Cerebellar nuclear complex (tissue), 1 donor: ENCODE measurements around the gene SPACA7.

Experiments
- DNase-seq, 2 experiments: peaks; one replicate each; lab custom pipeline; 2025; lab: John Stamatoyannopoulos, UW

SPACA7 gene

DNA sequence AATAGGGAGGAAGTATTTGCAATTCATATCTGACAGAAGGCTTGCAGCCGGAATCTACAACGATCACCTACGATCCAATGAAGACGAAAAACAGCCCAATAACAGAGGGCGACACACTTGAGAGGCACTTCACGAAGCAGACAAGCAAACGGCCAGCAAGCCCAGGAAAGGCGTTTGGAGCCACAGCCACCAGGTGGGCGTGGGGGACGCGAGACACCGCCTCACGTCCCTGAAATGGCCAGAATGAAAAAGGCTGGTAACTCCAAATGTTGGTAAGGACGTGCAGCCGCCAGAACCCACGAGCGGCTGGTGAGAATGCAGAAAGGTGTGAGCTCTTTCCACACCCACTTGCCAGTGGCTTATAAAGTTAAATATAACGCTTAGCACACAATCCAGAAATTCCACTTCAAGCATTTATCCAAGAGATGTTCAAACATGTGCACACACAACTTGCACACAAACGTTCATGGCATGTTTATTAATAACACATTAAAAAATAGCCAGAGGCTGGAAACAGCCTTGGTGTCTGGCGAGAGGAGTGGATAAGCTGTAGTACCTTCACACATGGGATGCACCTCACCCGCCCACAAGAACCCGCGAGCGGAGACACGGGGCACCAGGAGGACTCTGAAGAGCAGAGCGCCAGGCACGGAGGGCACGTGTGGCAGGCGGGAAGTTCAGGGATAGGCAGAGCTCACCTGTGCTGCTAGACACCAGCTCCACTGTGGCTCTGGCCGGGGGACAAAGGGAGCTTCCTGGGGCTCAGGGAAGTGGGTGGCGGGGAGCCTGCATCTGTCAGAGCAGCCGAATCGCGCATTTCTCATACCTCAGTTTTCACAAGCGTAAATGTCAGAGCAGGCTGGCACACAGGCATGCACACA is 89.3 kb downstream of the SPACA7 start:
- no peak for DNase-seq

GRCh38 chr13:112466132-112467058 is 90.2 kb downstream of the SPACA7 start:
- DNase-seq = no peak

DNA sequence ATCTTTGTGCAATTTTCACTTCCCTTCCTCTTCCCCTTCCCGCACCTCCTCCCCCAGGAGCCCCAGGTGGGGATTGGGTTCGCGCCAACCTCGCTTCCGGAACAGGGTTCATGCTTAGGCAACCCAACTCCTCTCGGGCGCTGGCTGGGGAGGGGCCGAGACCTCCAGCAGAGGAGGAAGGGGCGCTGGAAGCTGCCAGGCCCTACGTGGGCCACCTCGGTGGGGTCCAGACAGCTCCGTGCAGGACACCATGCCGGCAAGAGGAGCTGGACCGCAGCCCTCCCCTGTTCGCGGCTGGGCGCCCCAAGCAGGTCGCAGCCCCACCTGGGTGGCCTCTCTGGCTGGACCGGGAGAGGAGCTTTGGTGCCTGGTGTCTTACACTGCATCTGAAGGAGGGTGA is 91.1 kb downstream of the SPACA7 start:
- no peak for DNase-seq

- DNase-seq = no peak
These were observed 91.9 kb downstream of the SPACA7 start for GRCh38 chr13:112468069-112468468.

DNA sequence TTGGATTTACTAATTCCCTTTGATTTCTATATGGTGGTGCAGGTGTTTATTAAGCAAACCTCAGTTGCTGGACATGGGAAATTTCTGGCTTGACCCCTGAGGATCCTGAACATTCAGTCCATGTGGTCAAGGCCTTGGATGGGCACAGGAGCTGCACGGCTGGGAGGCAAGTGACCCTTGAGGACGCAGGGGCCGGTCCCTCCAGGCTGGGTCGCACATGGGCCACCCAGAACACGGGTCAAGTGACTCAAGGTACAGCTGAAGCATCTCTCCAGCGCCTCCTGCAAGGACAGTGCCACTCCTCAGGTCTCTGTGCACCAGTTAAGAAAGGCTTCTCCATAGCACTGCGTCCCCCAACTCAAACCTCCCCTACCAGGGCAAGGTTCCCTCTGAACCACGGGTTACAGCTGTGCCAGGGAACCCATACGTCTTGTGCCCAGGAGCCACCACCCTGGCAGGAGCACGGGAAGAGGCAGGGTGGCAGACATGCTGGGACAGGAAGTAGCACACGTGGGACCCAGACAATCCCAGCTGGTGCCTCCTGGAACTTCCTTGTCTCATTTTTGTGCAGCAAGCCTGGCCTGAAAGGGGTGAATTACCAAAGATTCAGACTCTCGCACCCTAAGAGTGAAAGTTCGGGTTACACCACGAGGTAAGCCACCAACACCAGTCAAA is 93.1 kb downstream of the SPACA7 start:
- DNase-seq = no peak

- no peak for DNase-seq
These were observed 97.7 kb downstream of the SPACA7 start for GRCh38 chr13:112473818-112474217.

GRCh38 chr13:112474869-112475268 is 98.7 kb downstream of the SPACA7 start:
- no peak for DNase-seq

DNA sequence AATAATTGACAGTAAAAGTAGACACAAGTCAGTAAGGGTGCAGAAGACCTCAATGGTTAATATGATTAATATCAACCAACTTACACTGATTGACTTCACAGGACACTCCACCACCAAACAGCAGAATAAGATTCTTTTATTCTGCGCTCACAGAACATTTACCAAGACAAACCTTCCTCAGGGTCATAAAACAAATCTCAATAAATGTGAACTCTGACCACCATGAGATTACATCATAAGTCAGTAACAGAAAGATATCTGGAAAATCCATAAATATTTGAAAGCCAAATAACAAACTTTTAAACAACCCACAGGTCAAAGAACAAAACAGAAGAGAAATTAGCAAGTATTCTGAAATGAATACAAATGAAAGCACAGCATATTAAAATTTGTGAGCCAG is 99.7 kb downstream of the SPACA7 start:
- no peak for DNase-seq

GRCh38 chr13:112477070-112477619 is 101.0 kb downstream of the SPACA7 start:
- DNase-seq = no peak

GRCh38 chr13:112479389-112479788 is 103.2 kb downstream of the SPACA7 start:
- DNase-seq = no peak

DNA sequence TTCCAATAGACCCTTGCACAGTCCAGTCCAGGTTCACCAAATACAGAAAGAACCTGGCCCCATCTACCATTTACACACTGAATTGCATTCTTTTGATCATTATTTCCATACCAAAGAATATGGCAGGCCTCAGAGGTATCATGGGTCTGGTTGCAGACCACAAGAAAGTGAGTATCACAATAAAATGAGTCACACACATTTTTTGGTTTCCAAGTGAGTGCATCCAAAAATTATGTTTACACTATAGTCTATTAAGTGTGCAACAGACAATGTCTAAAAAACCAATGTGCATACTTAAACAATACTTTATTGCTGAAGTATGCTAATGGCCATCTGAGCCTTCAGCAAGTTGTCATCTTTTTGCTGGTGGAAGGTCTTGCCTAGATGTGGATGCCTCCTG is 105.3 kb downstream of the SPACA7 start:
- DNase-seq = no peak

- DNase-seq = no peak
These were observed 107.1 kb downstream of the SPACA7 start for GRCh38 chr13:112483299-112483698.
